Measurements from ENCODE around the gene PWWP2B.

Gene PWWP2B

DNA sequence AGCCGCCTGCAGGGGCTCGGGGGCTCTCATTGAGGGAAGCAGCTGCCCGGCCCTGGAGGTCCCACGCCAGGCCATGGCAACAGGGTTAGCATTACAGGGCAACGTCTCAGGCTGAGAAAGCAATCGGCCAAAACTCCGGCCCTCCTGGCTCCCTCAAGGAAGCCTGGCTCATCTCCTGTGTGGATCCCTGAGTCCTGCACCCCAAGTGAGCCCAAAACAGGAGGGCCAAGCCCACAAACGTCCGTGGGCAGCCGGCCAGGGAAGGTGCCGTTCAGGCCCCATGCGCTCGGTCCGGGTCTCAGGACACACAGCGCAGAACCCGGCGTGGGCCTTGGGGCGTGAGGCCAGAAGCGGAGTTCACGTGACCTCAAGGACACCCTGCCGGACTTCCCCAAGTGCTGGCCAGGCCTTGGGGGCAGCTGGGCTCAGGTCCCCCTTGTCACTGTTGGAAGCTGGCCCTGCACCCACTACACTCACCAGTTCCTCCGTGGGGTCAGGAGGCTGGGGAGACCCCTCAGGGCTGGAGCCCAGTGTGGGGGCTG is 8.0 kb upstream of the PWWP2B start:
- TF ChIP-seq SP1 (IDR thresholded peaks at IDR 0.05) = no peak
- TF ChIP-seq FOXK2 (IDR thresholded peaks at IDR 0.05) = no peak
- no peak for TF ChIP-seq HDGF (IDR thresholded peaks at IDR 0.05; ENCODE audit: borderline replicate concordance)
- no peak for TF ChIP-seq FOXM1 (IDR thresholded peaks at IDR 0.05; ENCODE audit: borderline replicate concordance)
- no peak for TF ChIP-seq ELF4 (IDR thresholded peaks at IDR 0.05)
- TF ChIP-seq CTBP1 (IDR thresholded peaks at IDR 0.05; ENCODE audit: borderline replicate concordance) = no peak
- TF ChIP-seq LEF1 (IDR thresholded peaks at IDR 0.05; ENCODE audit: borderline replicate concordance) = no peak
- no peak for TF ChIP-seq ZNF384 (IDR thresholded peaks at IDR 0.05)
- no peak for TF ChIP-seq FOXA1 (IDR thresholded peaks at IDR 0.05)
- TF ChIP-seq, protein P1, sequence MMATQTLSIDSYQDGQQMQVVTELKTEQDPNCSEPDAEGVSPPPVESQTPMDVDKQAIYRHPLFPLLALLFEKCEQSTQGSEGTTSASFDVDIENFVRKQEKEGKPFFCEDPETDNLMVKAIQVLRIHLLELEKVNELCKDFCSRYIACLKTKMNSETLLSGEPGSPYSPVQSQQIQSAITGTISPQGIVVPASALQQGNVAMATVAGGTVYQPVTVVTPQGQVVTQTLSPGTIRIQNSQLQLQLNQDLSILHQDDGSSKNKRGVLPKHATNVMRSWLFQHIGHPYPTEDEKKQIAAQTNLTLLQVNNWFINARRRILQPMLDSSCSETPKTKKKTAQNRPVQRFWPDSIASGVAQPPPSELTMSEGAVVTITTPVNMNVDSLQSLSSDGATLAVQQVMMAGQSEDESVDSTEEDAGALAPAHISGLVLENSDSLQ (IDR thresholded peaks at IDR 0.05) = no peak
- TF ChIP-seq SUZ12 (IDR thresholded peaks at IDR 0.05) = no peak
- no peak for TF ChIP-seq NFRKB (IDR thresholded peaks at IDR 0.05)
- no peak for TF ChIP-seq TARDBP (IDR thresholded peaks at IDR 0.05)
- POLR2A ChIA-PET = no interaction called here
- CTCF ChIA-PET = no interaction called here
- no peak for DNase-seq (ENCODE audit: extremely low spot score)

DNA sequence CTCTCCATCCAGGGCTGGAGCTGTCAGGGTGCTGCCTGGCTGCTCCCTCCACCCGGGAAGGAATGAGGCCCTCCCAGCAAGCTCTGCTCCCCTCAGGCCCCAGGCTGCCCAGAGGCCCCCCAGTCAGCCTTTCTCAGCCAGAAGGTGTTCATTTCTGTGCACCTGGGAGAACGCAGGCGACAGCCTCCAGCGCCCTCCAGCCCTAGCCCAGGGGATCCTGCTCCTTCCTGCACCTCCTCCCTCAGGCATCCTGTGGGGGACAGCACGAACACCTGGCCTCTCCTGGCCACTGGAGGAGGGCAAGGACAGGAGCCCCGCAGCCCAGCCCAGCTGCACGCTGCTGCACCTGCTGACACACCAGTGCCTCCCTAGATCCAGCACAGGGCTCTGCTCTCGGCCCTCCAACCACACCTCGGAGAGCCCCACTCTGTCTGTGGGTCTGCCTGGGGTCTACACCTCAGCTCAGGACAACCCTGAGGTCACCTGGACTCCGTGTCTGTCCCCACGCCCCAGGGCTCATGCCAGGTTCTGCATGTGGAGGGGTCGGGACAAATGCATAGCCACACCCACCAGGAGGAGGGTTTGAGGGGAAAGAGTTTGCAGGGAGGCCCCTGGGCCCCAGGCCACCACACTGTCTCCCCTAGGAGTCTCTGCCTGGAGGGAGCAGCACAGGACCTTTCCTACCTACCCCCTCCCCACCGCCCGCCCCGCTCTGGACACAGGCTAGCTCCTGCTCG is 7.4 kb upstream of the PWWP2B start:
- ChIA-PET POLR2A (no interaction called here), CTCF (no interaction called here)
- TF ChIP-seq SP1 (IDR thresholded peaks at IDR 0.05) = no peak
- no peak for TF ChIP-seq FOXM1 (IDR thresholded peaks at IDR 0.05; ENCODE audit: borderline replicate concordance)
- no peak for TF ChIP-seq CTBP1 (IDR thresholded peaks at IDR 0.05; ENCODE audit: borderline replicate concordance)
- TF ChIP-seq, protein P1 (IDR thresholded peaks at IDR 0.05) = no peak
- no peak for TF ChIP-seq LEF1 (IDR thresholded peaks at IDR 0.05; ENCODE audit: borderline replicate concordance)
- TF ChIP-seq FOXA1 (IDR thresholded peaks at IDR 0.05) = no peak
- no peak for TF ChIP-seq HDGF (IDR thresholded peaks at IDR 0.05; ENCODE audit: borderline replicate concordance)
- TF ChIP-seq SUZ12 (IDR thresholded peaks at IDR 0.05) = no peak
- no peak for TF ChIP-seq TARDBP (IDR thresholded peaks at IDR 0.05)
- no peak for TF ChIP-seq ELF4 (IDR thresholded peaks at IDR 0.05)
- no peak for TF ChIP-seq BHLHE40 (IDR thresholded peaks at IDR 0.05; ENCODE audit: borderline replicate concordance)
- no peak for TF ChIP-seq FOXK2 (IDR thresholded peaks at IDR 0.05)
- no peak for TF ChIP-seq NFRKB (IDR thresholded peaks at IDR 0.05)
- no peak for TF ChIP-seq ARNT (IDR thresholded peaks at IDR 0.05)
- TF ChIP-seq ZNF384 (IDR thresholded peaks at IDR 0.05) = no peak
- TF ChIP-seq L3MBTL2 (conservative IDR thresholded peaks at IDR 0.05) = no peak
- DNase-seq (ENCODE audit: extremely low spot score) = no peak

DNA sequence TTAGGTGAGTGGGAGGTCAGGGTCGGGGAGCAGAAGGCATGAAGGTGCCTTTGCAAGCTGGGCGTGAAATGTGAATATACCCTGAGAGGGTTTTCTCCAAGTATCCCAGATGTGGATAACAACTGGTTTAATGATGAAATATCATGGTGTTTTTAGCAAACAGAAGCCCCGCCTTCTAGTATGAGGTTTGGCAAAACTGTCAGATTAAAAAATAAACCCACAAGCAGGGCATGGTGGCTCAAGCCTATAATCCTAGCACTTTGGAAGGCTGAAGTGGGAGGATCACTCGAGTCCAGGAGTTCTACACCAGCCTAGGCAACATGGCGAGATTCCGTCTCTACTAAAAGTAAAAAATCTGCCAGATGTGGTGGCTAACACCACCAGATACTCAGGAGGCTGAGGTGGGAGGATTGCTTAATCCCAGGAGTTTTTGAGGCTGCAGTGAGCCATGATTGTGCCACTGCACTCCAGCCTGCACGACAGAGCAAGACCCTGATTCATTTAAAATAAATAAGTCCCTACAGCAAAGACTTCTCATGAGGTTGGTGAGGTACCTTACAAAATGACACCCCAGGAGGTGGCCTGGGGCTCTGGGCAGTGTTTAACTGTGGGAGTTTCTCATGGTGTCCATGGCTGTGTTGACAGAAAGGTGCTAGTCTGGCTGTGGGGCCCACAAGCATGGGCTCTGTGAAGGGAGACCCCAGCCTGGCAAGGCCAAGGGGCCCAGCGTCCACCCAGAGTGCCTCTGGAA is 6.7 kb upstream of the PWWP2B start:
- POLR2A ChIA-PET = no interaction called here
- TF ChIP-seq ELF4 (IDR thresholded peaks at IDR 0.05) (no peak), CTBP1 (IDR thresholded peaks at IDR 0.05; ENCODE audit: borderline replicate concordance) (no peak), NFRKB (IDR thresholded peaks at IDR 0.05) (no peak), ARNT (IDR thresholded peaks at IDR 0.05) (no peak), ZNF384 (IDR thresholded peaks at IDR 0.05) (no peak), SP1 (IDR thresholded peaks at IDR 0.05) (no peak)
- TF ChIP-seq, protein P1 (IDR thresholded peaks at IDR 0.05) = no peak
- no peak for DNase-seq (ENCODE audit: extremely low spot score)
- CTCF ChIA-PET = no interaction called here

DNA sequence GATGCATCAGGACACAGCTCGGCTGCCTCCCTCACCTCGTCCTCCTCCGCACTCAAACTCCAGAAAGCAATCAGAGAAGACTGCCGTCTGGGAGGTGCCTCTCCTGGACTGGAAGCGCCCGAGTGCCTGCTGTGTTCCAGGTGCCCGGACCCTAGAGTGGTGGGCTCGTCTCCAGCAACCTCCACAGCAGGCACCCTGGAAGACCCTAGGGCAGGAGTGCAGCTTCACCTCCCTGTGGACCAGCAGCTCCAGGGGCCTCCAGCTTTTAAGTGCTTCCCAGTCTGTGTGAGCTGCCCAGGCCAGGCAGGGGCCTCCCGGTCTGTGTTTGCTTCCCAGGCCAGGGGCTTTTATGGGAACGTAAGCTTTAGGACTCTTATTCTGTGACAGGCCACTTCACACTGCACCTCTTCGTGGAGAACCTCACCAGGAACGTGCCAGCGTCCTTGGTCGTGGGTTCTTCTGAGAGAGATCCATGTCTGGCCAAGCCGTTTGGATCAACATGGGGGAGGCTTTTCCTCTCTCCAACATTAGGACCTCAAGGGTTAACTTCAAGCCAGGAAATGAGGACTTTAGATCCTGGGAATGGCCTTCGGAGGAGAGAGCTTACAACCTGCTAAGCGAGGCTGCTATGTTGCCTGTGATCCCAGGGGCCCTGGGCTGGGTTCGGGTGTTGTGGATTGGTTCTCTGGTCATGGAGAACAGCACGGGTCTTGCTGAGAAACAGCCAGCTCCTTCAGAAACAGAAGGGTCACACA is 5.9 kb upstream of the PWWP2B start:
- ChIA-PET POLR2A (no interaction called here), CTCF (no interaction called here)
- DNase-seq (ENCODE audit: extremely low spot score) = no peak
- TF ChIP-seq BHLHE40 (IDR thresholded peaks at IDR 0.05; ENCODE audit: borderline replicate concordance) (no peak), SP1 (IDR thresholded peaks at IDR 0.05) (no peak), ELF4 (IDR thresholded peaks at IDR 0.05) (no peak), TARDBP (IDR thresholded peaks at IDR 0.05) (no peak), HDGF (IDR thresholded peaks at IDR 0.05; ENCODE audit: borderline replicate concordance) (no peak), L3MBTL2 (conservative IDR thresholded peaks at IDR 0.05) (no peak), SUZ12 (IDR thresholded peaks at IDR 0.05) (no peak), LEF1 (IDR thresholded peaks at IDR 0.05; ENCODE audit: borderline replicate concordance) (no peak), ARNT (IDR thresholded peaks at IDR 0.05) (no peak), FOXM1 (IDR thresholded peaks at IDR 0.05; ENCODE audit: borderline replicate concordance) (no peak), FOXA1 (IDR thresholded peaks at IDR 0.05) (no peak), NFRKB (IDR thresholded peaks at IDR 0.05) (no peak), CTBP1 (IDR thresholded peaks at IDR 0.05; ENCODE audit: borderline replicate concordance) (no peak), FOXK2 (IDR thresholded peaks at IDR 0.05) (no peak), ZNF384 (IDR thresholded peaks at IDR 0.05) (no peak)
- TF ChIP-seq, protein P1 (IDR thresholded peaks at IDR 0.05) = no peak

All from HEK293T (cell line).